CD4-positive, alpha-beta T cell (primary cell): ENCODE results near the gene ELFN2. TPM values are rescaled to one million over a fixed set of nuclear protein-coding genes. Genes with fewer than 3 reads are reported as not detected.

ENCODE experiments used
- ATAC-seq: fragments of 200-7000 bp; cut with Tn5 transposase; one replicate; pipeline ENCODE4 v1.10.0; 2022; ENCODE audit warnings: mild to moderate bottlenecking; ENCODE audit not compliant: poor library complexity
- CTCF ChIA-PET: fragments of 350-600 bp; sonication (Branson Sonifier 250); formaldehyde crosslinking; loops from one replicate; lab custom pipeline; 2021; ENCODE audit warnings: antibody characterized with exemption, inconsistent platforms; lab: Charles Lee
- POLR2A ChIA-PET: fragments of 350-600 bp; sonication (Branson Sonifier 250); formaldehyde crosslinking; loops from one replicate; lab custom pipeline; 2021; ENCODE audit warnings: antibody characterized with exemption, inconsistent platforms; lab: Charles Lee
- DNase-seq, 14 experiments: peaks; one replicate each; pipeline ENCODE4 v3.0.0-alpha.2; 2013 to 2020; ENCODE audit warnings: mixed read lengths in 2 of 14
- H3K27ac ChIP-seq, 2 donors: one replicate each; pipeline versions ENCODE4 v1.5.1 to v1.7.0; 2013; ENCODE audit warnings: low read length in 2 of 2, low read depth in 1 of 2, mild to moderate bottlenecking in 1 of 2
- H3K27me3 ChIP-seq, 2 experiments: 1 replicate in 1 of 2; 2 replicates in 1 of 2; pipeline versions ENCODE4 v1.6.1 to v1.7.0; 2013; ENCODE audit warnings: low read length in 2 of 2, control low read depth in 1 of 2, mild to moderate bottlenecking in 1 of 2, moderate library complexity in 1 of 2; ENCODE audit not compliant: insufficient read depth in 2 of 2, control insufficient read depth in 1 of 2
- H3K36me3 ChIP-seq: one replicate; pipeline ENCODE4 v1.6.1; 2013; ENCODE audit warnings: low read length, control low read depth; ENCODE audit not compliant: insufficient read depth
- H3K4me1 ChIP-seq: one replicate; pipeline ENCODE4 v1.6.1; 2013; ENCODE audit warnings: low read length, control low read depth; ENCODE audit not compliant: insufficient read depth
- H3K4me3 ChIP-seq: one replicate; pipeline ENCODE4 v1.5.1; 2013; ENCODE audit warnings: mild to moderate bottlenecking, low read length, moderate library complexity
- H3K9me3 ChIP-seq, 2 experiments: 1 replicate in 1 of 2; 2 replicates in 1 of 2; pipeline versions ENCODE4 v1.6.1 to v1.7.0; 2013; ENCODE audit warnings: low read length in 2 of 2, mild to moderate bottlenecking in 2 of 2, control low read depth in 1 of 2, moderate library complexity in 1 of 2; ENCODE audit not compliant: control insufficient read depth in 1 of 2, insufficient read depth in 1 of 2
- H3K27ac Mint-ChIP-seq: one replicate; pipeline ENCODE4 v1.8.0; 2020; ENCODE audit warnings: mixed read lengths
- H3K27me3 Mint-ChIP-seq: one replicate; pipeline ENCODE4 v1.8.0; 2021; ENCODE audit warnings: mixed read lengths
- H3K36me3 Mint-ChIP-seq: one replicate; pipeline ENCODE4 v1.8.0; 2021; ENCODE audit warnings: low read depth, mixed read lengths
- H3K4me1 Mint-ChIP-seq: one replicate; pipeline ENCODE4 v1.8.0; 2021; ENCODE audit warnings: low read depth, mixed read lengths
- H3K4me3 Mint-ChIP-seq: one replicate; pipeline ENCODE4 v1.8.0; 2020; ENCODE audit warnings: mild to moderate bottlenecking, mixed read lengths
- H3K9me3 Mint-ChIP-seq: one replicate; pipeline ENCODE4 v1.8.0; 2020; ENCODE audit warnings: mixed read lengths
- intact Hi-C, 2 experiments: fragments of 100-400 bp; cut with DNase I in 1 of 2; cut with micrococcal nuclease in 1 of 2; formaldehyde crosslinking; loops; one replicate each; pipeline versions ENCODE4 v1.15.1 to v1.9.0; 2023 to 2025; cut with DNase I, micrococcal nuclease
- total RNA-seq, 174 experiments: library from RNA in 2 of 174; stranded (reverse) in 2 of 174; gene quantifications; one replicate each; pipeline ENCODE4 v1.2.3 and lab custom pipeline; 2021 to 2026
- TF ChIP-seq, protein P1 (sequence below): fragments of 200-600 bp; IDR thresholded peaks from one replicate; pipeline ENCODE4 v1.8.0; 2022; ENCODE audit warnings: antibody characterized with exemption, mild to moderate bottlenecking

ELFN2 gene
- total RNA-seq, 2 experiments from 2014 or later = 0.05 to 0.20 TPM

DNA sequence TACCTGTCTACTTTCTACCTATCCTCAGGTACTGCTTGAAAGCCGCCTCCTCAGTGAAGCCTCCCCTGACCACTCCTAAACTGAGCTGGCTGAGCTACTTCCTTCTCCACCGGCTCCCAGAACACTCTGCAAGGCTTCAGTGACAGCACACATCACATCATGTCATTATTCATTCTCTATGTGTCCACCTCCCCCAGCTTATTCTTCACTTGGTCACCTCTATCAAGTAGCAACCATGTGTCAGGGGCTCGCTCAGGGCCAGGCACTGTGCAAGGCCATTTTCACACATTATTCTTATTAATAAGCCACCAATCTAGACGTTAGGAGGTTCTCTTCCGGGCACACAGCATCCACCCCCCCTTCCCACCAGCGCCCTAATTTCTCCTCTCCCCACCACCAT, 3.7 kb upstream of the ELFN2 start:
- H3K36me3 ChIP-seq = no peaks in the 10 kb centered on the region
- peaks cover 38 to 44% of the 10 kb centered on the region in 2 experiments for H3K27me3 ChIP-seq
- Mint-ChIP-seq H3K4me1 (no peaks in the 10 kb centered on the region), H3K27ac (no peak overlapping the region), H3K4me3 (no peak overlapping the region), H3K9me3 (no peaks in the 10 kb centered on the region), H3K36me3 (no peaks in the 10 kb centered on the region), H3K27me3 (peaks cover 68% of the 10 kb centered on the region)
- DNase-seq (no peak), ATAC-seq (no peak)
- peaks cover 0 to 16% of the 10 kb centered on the region in 2 experiments for H3K9me3 ChIP-seq
- CTCF ChIA-PET = interaction anchor here (1.2 kb wide), 1 partner anchor 172 kb away, joined by 3 read pairs; no protein-coding TSS in a partner anchor
- peaks cover 24% of the 10 kb centered on the region for H3K4me1 ChIP-seq
- no peak overlapping the region for H3K4me3 ChIP-seq
- POLR2A ChIA-PET = interaction anchor here (1.3 kb wide), 1 partner anchor 130 kb away, joined by 3 read pairs; no protein-coding TSS in a partner anchor
- no peak overlapping the region for H3K27ac ChIP-seq
- TF ChIP-seq, protein P1, sequence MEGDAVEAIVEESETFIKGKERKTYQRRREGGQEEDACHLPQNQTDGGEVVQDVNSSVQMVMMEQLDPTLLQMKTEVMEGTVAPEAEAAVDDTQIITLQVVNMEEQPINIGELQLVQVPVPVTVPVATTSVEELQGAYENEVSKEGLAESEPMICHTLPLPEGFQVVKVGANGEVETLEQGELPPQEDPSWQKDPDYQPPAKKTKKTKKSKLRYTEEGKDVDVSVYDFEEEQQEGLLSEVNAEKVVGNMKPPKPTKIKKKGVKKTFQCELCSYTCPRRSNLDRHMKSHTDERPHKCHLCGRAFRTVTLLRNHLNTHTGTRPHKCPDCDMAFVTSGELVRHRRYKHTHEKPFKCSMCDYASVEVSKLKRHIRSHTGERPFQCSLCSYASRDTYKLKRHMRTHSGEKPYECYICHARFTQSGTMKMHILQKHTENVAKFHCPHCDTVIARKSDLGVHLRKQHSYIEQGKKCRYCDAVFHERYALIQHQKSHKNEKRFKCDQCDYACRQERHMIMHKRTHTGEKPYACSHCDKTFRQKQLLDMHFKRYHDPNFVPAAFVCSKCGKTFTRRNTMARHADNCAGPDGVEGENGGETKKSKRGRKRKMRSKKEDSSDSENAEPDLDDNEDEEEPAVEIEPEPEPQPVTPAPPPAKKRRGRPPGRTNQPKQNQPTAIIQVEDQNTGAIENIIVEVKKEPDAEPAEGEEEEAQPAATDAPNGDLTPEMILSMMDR = no peak
- intact Hi-C loops = no loop called here

DNA sequence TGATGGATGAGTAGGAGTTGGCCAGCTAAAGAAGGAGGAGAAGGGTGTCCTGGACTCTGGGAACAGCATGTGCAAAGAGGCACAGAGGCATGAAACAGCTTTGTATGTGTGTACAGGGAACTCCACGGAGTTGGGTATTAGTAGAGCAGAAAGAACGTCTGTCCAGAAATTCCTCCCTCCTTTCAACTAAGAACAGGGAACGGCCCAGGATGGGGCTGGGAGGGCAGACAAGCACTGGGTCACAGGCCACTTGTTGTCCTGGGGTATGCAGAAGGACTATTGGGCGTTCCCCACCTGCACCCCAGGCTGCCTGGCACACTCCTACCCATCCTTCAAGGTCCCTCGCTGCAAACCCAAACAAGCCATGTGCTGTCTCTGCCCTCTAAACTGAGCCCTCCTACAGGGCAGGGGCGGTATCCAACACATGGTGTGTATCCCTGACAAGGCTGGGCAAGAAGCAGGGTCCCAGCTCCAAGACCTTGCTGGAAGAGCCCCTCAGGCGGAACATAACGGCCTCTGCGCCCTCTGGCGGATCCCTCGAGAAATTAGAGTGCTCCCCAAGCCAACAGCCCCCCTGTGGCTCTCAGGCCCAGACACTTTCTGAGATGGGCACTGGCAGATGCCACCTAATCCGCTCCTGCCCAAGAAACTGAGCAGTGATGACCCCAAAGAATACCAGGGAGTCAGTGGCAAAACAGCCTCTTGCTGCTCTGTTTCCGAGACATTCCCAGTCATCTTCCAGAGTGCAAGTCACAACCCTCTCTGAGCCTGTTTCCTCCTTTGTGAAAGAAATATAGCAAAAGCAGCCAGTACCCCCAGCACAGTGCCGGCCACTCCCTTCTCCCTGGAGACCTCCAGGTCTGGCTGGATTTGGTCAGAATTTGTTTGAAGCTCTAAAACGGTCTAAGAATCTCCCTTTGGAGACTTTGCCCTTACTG, 1.6 kb upstream of the ELFN2 start:
- DNase-seq (peak; percentile 35 to 83 (median 55)), ATAC-seq (peak; percentile 62)
- ChIA-PET POLR2A (no interaction called here), CTCF (interaction anchor here (0.7 to 2.1 kb wide), 5 partner anchors 16 to 1362 kb away, joined by 3 to 5 read pairs (median 3); no protein-coding TSS in a partner anchor)
- no peaks in the 10 kb centered on the region for H3K9me3 Mint-ChIP-seq
- peaks cover 83% of the 10 kb centered on the region for H3K27me3 Mint-ChIP-seq
- intact Hi-C loops = loop anchor here (1.0 to 10.0 kb wide), 4 partner anchors 112 to 254 kb away; no protein-coding TSS in a partner anchor
- no peak overlapping the region for H3K27ac ChIP-seq
- no peak overlapping the region for H3K4me3 ChIP-seq
- peak overlapping the region; percentile 38 for H3K4me3 Mint-ChIP-seq
- H3K9me3 ChIP-seq = peaks cover 0 to 22% of the 10 kb centered on the region in 2 experiments
- peaks cover 43 to 47% of the 10 kb centered on the region in 2 experiments for H3K27me3 ChIP-seq
- no peak overlapping the region for H3K27ac Mint-ChIP-seq
- H3K36me3 ChIP-seq = no peaks in the 10 kb centered on the region
- peaks cover 24% of the 10 kb centered on the region for H3K4me1 ChIP-seq
- no peaks in the 10 kb centered on the region for H3K4me1 Mint-ChIP-seq
- TF ChIP-seq, protein P1 = peak; percentile 74
- H3K36me3 Mint-ChIP-seq = no peaks in the 10 kb centered on the region

DNA sequence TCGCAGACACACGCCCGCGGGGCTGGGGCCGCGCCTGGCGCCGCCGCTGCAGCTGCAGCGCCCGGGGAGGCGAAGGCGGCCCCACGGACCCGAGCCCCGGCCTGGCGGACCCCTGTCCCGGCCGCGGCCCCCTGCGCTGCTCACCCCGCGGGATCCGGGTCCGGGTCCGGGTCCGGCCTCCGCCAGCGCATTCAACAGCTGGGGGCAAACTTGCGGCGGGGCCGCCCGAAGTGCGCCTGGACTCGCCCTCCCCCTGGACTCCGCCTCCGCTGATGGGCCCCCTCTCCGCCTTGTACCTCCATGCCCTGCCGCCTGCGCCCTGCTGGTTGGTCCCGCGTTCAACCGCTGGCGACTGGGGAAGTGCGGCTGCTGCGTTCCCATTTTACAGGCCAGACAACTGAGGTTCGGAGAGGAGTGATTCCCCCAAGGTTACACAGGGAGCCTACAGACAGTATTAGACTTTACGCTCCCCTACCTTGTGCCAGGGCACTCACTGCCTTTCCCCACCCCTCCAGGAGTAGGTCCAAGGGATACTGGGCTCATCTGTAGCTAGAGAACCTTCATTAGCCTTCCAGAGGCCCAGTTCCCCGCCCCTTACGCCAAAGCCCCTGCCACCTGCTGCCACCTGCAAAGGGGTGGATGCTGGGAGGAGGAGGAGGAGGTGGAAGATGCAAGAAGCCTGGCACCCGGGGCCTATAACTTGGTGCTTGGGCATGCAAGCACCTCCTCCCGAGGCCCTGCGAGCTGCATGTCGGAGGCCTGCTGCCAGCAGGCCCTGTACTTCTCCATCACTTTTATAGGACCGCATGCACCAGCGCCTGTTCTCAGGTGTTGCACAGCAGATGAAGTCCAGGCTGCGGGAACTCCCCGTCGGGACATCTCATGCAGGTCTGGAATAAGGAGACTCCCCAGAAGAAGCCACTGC, 694 bp upstream of the ELFN2 start:
- ChIA-PET POLR2A (no interaction called here), CTCF (interaction anchor here (0.7 to 2.1 kb wide), 3 partner anchors 111 to 1361 kb away, joined by 3 to 5 read pairs (median 3); no protein-coding TSS in a partner anchor)
- intact Hi-C loops = loop anchor here (2.0 to 10.0 kb wide), 2 partner anchors 161 to 253 kb away; no protein-coding TSS in a partner anchor

More for the DNA sequence above, 694 bp upstream of the ELFN2 start:
- Histone ChIP-seq H3K27ac (no peak overlapping the region), H3K36me3 (no peaks in the 10 kb centered on the region), H3K27me3 (peaks cover 43 to 44% of the 10 kb centered on the region in 2 experiments), H3K4me3 (no peak overlapping the region), H3K9me3 (peaks cover 0 to 18% of the 10 kb centered on the region in 2 experiments), H3K4me1 (peaks cover 24% of the 10 kb centered on the region)
- no peak overlapping the region for H3K27ac Mint-ChIP-seq
- ATAC-seq (no peak), DNase-seq (no peak)
- H3K4me3 Mint-ChIP-seq = peak overlapping the region; percentile 38
- H3K27me3 Mint-ChIP-seq = peaks cover 83% of the 10 kb centered on the region
- H3K36me3 Mint-ChIP-seq = no peaks in the 10 kb centered on the region
- H3K9me3 Mint-ChIP-seq = no peaks in the 10 kb centered on the region
- no peaks in the 10 kb centered on the region for H3K4me1 Mint-ChIP-seq
- TF ChIP-seq, protein P1 = no peak
